Trophoblast cell (in vitro differentiated cells and primary cell): ENCODE measurements around the gene FEV.

Source experiments
- DNase-seq, 2 donors: peaks; one replicate each; pipeline ENCODE4 v3.0.0-alpha.2; 2016
- H2AFZ ChIP-seq: 2 replicates; pipeline ENCODE4 v1.6.1; 2013; ENCODE audit warnings: low read length, moderate library complexity, mild to moderate bottlenecking; ENCODE audit not compliant: insufficient read depth, poor library complexity
- H2AK5ac ChIP-seq: 2 replicates; pipeline ENCODE4 v1.6.1; 2013; ENCODE audit warnings: mild to moderate bottlenecking, low read length
- H2BK120ac ChIP-seq: 2 replicates; pipeline ENCODE4 v1.6.1; 2013; ENCODE audit warnings: low read length, mild to moderate bottlenecking, moderate library complexity; ENCODE audit not compliant: insufficient read depth, poor library complexity
- H2BK12ac ChIP-seq: 2 replicates; pipeline ENCODE4 v1.6.1; 2013; ENCODE audit warnings: mild to moderate bottlenecking, low read length, moderate library complexity
- H2BK5ac ChIP-seq: 2 replicates; pipeline ENCODE4 v1.6.1; 2013; ENCODE audit warnings: low read length, low read depth, moderate library complexity, mild to moderate bottlenecking; ENCODE audit not compliant: poor library complexity
- H3K14ac ChIP-seq: 2 replicates; pipeline ENCODE4 v1.6.1; 2013; ENCODE audit warnings: mild to moderate bottlenecking, low read length
- H3K18ac ChIP-seq: 2 replicates; pipeline ENCODE4 v1.6.1; 2013; ENCODE audit warnings: mild to moderate bottlenecking, low read length
- H3K23ac ChIP-seq: 2 replicates; pipeline ENCODE4 v1.6.1; 2013; ENCODE audit warnings: low read length
- H3K27ac ChIP-seq: 2 replicates; pipeline ENCODE4 v1.5.1; 2013; ENCODE audit warnings: low read depth, mild to moderate bottlenecking, inconsistent platforms, low read length, moderate library complexity
- H3K27me3 ChIP-seq: 2 replicates; pipeline ENCODE4 v1.6.1; 2013; ENCODE audit warnings: inconsistent platforms, mild to moderate bottlenecking, low read length, moderate library complexity; ENCODE audit not compliant: insufficient read depth
- H3K36me3 ChIP-seq, 2 experiments: 1 replicate in 1 of 2; 2 replicates in 1 of 2; pipeline ENCODE4 v1.6.1; 2013; ENCODE audit warnings: low read length in 2 of 2, mild to moderate bottlenecking in 2 of 2, moderate library complexity in 1 of 2; ENCODE audit not compliant: insufficient read depth in 2 of 2, control insufficient read depth in 1 of 2
- H3K4ac ChIP-seq: 2 replicates; pipeline ENCODE4 v1.6.1; 2013; ENCODE audit warnings: low read depth, mild to moderate bottlenecking, low read length, moderate library complexity
- H3K4me1 ChIP-seq, 2 experiments: 1 replicate in 1 of 2; 2 replicates in 1 of 2; pipeline ENCODE4 v1.6.1; 2013; ENCODE audit warnings: low read length in 2 of 2, mild to moderate bottlenecking in 2 of 2, moderate library complexity in 1 of 2; ENCODE audit not compliant: insufficient read depth in 2 of 2, control insufficient read depth in 1 of 2
- H3K4me2 ChIP-seq: 2 replicates; pipeline ENCODE4 v1.6.1; 2013; ENCODE audit warnings: inconsistent platforms, mild to moderate bottlenecking, low read length, moderate library complexity
- H3K4me3 ChIP-seq: 2 replicates; pipeline ENCODE4 v1.5.1; 2013; ENCODE audit warnings: mild to moderate bottlenecking, low read depth, low read length, inconsistent platforms
- H3K79me1 ChIP-seq: one replicate; pipeline ENCODE4 v1.6.1; 2013; ENCODE audit warnings: low read length
- H3K79me2 ChIP-seq: 2 replicates; pipeline ENCODE4 v1.6.1; 2013; ENCODE audit warnings: low read length, mild to moderate bottlenecking; ENCODE audit not compliant: control insufficient read depth, insufficient read depth, poor library complexity
- H3K9ac ChIP-seq: 2 replicates; pipeline ENCODE4 v1.6.1; 2013; ENCODE audit warnings: mild to moderate bottlenecking, low read length
- H3K9me3 ChIP-seq: 2 replicates; pipeline ENCODE4 v1.6.1; 2013; ENCODE audit warnings: low read depth, mild to moderate bottlenecking, control low read depth, inconsistent platforms, low read length; ENCODE audit not compliant: insufficient read depth
- H4K12ac ChIP-seq: 2 replicates; pipeline ENCODE4 v1.6.1; 2013; ENCODE audit warnings: low read depth, mild to moderate bottlenecking, low read length, moderate library complexity
- H4K8ac ChIP-seq: 2 replicates; pipeline ENCODE4 v1.6.1; 2013; ENCODE audit warnings: low read depth, mild to moderate bottlenecking, low read length, moderate library complexity
- H4K91ac ChIP-seq: one replicate; pipeline ENCODE4 v1.6.1; 2013; ENCODE audit warnings: low read depth, mild to moderate bottlenecking, low read length, moderate library complexity
- WGBS: extraction: QIAGEN DNeasy Blood & Tissue Kit; methylation state at CpG from one replicate; pipeline ENCODE4 v1.1.7; 2013; ENCODE audit warnings: missing lambda C conversion rate; ENCODE audit not compliant: insufficient read length, insufficient coverage; ENCODE audit errors: extremely low coverage; 5-methylcytosine and 5-hydroxymethylcytosine counted together

Gene FEV

GRCh38 chr2:218954541-218955300, 30.3 kb downstream of the FEV start:
- no peak overlapping the region for H4K91ac ChIP-seq
- no peak overlapping the region for H3K14ac ChIP-seq
- H2AFZ ChIP-seq: no peak overlapping the region
- H3K9me3 ChIP-seq: peaks cover 10% of the 10 kb centered on the region
- no peak overlapping the region for H2BK5ac ChIP-seq
- no peak overlapping the region for H4K8ac ChIP-seq
- no peak overlapping the region for H3K9ac ChIP-seq
- H3K23ac ChIP-seq: no peak overlapping the region
- H2BK120ac ChIP-seq: no peak overlapping the region
- H3K79me2 ChIP-seq: no peaks in the 10 kb centered on the region
- H3K4ac ChIP-seq: no peak overlapping the region
- no peaks in the 10 kb centered on the region for H3K79me1 ChIP-seq
- H2AK5ac ChIP-seq: no peak overlapping the region
- no peak overlapping the region for H2BK12ac ChIP-seq
- H3K4me2 ChIP-seq: no peak overlapping the region
- H3K4me1 ChIP-seq: peaks cover 4 to 5% of the 10 kb centered on the region in 2 experiments
- no CpG with 5 or more reads among the region's 8 CpGs for WGBS
- no peak for DNase-seq
- H3K18ac ChIP-seq: no peak overlapping the region
- no peak overlapping the region for H3K4me3 ChIP-seq
- no peaks in the 10 kb centered on the region for H3K36me3 ChIP-seq
- peaks cover 25% of the 10 kb centered on the region for H3K27me3 ChIP-seq
- H4K12ac ChIP-seq: no peak overlapping the region
- no peak overlapping the region for H3K27ac ChIP-seq

DNA sequence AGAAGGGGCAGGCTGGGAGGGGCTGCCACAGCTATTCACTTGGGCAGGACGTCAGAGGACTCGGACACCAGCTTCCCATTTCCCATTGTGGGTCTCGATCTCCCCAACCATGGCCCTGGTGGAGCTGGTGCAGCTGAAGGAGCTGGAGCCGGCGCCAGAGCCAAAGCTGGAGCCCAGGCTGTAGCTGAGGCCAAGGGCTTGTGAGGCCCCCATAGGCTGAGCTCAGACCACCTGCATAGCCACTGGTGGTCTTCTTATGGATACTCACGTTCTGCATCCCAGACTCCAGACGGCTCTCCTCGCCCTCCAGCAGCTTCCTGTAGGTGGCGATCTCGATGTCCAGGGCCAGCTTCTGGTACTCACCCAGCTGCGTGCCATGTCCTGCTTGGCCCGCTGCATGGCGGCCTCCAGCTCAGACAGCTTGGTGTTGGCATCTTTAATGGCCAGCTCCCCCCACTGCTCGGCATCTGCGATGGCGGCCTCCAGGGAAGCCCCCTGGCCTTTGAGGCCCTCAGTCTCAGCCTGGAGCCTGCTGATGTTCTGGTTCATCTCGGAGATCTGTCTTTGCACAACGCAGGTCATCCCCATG, 31.5 kb downstream of the FEV start:
- no peak overlapping the region for H3K4ac ChIP-seq
- H2BK5ac ChIP-seq: no peak overlapping the region
- H4K12ac ChIP-seq: no peak overlapping the region
- no peak overlapping the region for H3K18ac ChIP-seq
- no peak overlapping the region for H4K8ac ChIP-seq
- H3K4me3 ChIP-seq: no peak overlapping the region
- H2BK12ac ChIP-seq: no peak overlapping the region
- H3K23ac ChIP-seq: no peak overlapping the region
- no peak for DNase-seq
- no peak overlapping the region for H2AK5ac ChIP-seq
- peaks cover 13% of the 10 kb centered on the region for H3K27me3 ChIP-seq
- peaks cover 7% of the 10 kb centered on the region for H3K9me3 ChIP-seq
- H3K27ac ChIP-seq: no peak overlapping the region
- no peaks in the 10 kb centered on the region for H3K4me1 ChIP-seq
- H3K9ac ChIP-seq: no peak overlapping the region
- H2BK120ac ChIP-seq: no peak overlapping the region
- H3K79me2 ChIP-seq: no peaks in the 10 kb centered on the region
- no peak overlapping the region for H2AFZ ChIP-seq
- no peaks in the 10 kb centered on the region for H3K79me1 ChIP-seq
- no CpG with 5 or more reads among the region's 18 CpGs for WGBS
- H3K36me3 ChIP-seq: no peaks in the 10 kb centered on the region
- H3K4me2 ChIP-seq: no peak overlapping the region
- no peak overlapping the region for H4K91ac ChIP-seq
- H3K14ac ChIP-seq: no peak overlapping the region

- H2BK5ac ChIP-seq: no peak overlapping the region
- WGBS: no CpG with 5 or more reads among the region's 7 CpGs
- no peak overlapping the region for H3K4ac ChIP-seq
- no peak overlapping the region for H4K91ac ChIP-seq
- H2BK120ac ChIP-seq: no peak overlapping the region
- no peak overlapping the region for H2AFZ ChIP-seq
- no peak overlapping the region for H3K4me3 ChIP-seq
- H3K4me2 ChIP-seq: no peak overlapping the region
- no peak overlapping the region for H2BK12ac ChIP-seq
- no peak overlapping the region for H3K27ac ChIP-seq
- H3K79me1 ChIP-seq: no peaks in the 10 kb centered on the region
- H3K9me3 ChIP-seq: no peaks in the 10 kb centered on the region
- no peak for DNase-seq
- H3K27me3 ChIP-seq: peaks cover 6% of the 10 kb centered on the region
- no peaks in the 10 kb centered on the region for H3K4me1 ChIP-seq
- no peak overlapping the region for H3K23ac ChIP-seq
- H4K12ac ChIP-seq: no peak overlapping the region
- no peak overlapping the region for H2AK5ac ChIP-seq
- H3K79me2 ChIP-seq: no peaks in the 10 kb centered on the region
- no peak overlapping the region for H3K18ac ChIP-seq
- no peak overlapping the region for H3K9ac ChIP-seq
- H4K8ac ChIP-seq: no peak overlapping the region
- no peak overlapping the region for H3K14ac ChIP-seq
- H3K36me3 ChIP-seq: no peaks in the 10 kb centered on the region
These were observed 32.8 kb downstream of the FEV start for GRCh38 chr2:218952160-218952559.

DNA sequence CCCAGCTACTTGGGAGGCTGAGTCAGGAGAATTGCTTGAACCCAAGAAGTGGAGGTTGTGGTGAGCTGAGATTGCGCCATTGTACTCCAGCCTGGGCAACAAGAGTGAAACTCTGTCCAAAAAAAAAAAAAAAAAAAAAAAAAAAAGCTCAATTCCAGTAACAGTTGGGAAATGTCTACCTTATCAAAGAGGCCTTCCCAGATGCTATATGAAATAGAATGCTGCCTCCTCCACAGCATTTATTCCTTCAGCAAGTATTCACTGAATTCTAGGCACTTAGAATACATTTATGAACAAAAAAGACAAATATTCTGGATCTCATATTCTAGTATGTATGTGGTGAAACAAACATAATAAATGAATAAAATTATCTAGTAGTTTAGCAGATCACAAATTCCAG, 38.4 kb downstream of the FEV start:
- Histone ChIP-seq H4K8ac (no peak overlapping the region), H3K9ac (no peak overlapping the region), H4K91ac (no peak overlapping the region), H3K79me1 (no peaks in the 10 kb centered on the region), H3K9me3 (no peaks in the 10 kb centered on the region), H3K27ac (no peak overlapping the region), H3K4ac (no peak overlapping the region), H4K12ac (no peak overlapping the region), H3K4me2 (no peak overlapping the region), H3K36me3 (no peaks in the 10 kb centered on the region), H3K4me3 (no peak overlapping the region), H2AFZ (no peak overlapping the region), H3K23ac (no peak overlapping the region), H3K14ac (no peak overlapping the region), H2BK5ac (no peak overlapping the region), H3K18ac (no peak overlapping the region), H2BK120ac (no peak overlapping the region), H2AK5ac (no peak overlapping the region), H3K4me1 (no peaks in the 10 kb centered on the region), H3K79me2 (no peaks in the 10 kb centered on the region), H2BK12ac (no peak overlapping the region), H3K27me3 (no peaks in the 10 kb centered on the region)
- no CpG with 5 or more reads among the region's 1 CpG for WGBS
- DNase-seq: no peak
